ENCODE measurements around the gene WDR88.

Gene WDR88

DNA sequence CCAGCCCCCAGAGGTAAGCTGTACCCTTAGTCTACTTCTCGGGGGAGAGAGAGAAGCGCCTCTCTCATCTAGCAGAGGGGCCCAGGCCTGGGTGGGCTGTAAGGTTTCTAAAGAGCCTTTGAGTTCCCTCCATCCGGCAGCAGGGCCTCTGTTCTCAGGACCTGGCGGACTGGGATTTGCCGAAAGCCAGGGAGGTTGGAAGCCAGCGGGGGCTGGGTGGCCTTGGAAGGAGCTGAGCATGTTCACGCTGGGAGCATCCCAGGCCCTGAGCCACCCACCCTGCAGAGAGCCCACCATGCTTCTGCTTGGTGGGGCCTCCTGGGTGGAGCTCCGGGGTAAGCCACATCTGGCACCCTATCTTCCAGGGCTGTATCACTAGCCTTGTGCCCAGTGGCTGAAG, 86.0 kb downstream of the WDR88 start:
- Histone ChIP-seq H3K27ac (replicated peaks) (no peak overlapping the region), H3K27me3 (ENCODE audit: insufficient read depth, poor library complexity, severe bottlenecking) (no peaks in the 10 kb centered on the region), H3K4me3 (replicated peaks; ENCODE audit: insufficient read depth, low read length) (no peak overlapping the region)
- no peak for TF ChIP-seq GABPA (IDR thresholded peaks at IDR 0.05; ENCODE audit: low read depth)
- no peak for TF ChIP-seq CTCF (IDR thresholded peaks at IDR 0.05; ENCODE audit: insufficient read depth, low read length)
- TF ChIP-seq REST (IDR thresholded peaks at IDR 0.05; ENCODE audit: insufficient replicate concordance, low read depth) = no peak
- no peak for TF ChIP-seq SPI1 (IDR thresholded peaks at IDR 0.05; ENCODE audit: borderline replicate concordance, low read depth)
- no peak for TF ChIP-seq POLR2AphosphoS5 (IDR thresholded peaks at IDR 0.05; ENCODE audit: low read depth)
- DNase-seq (ENCODE audit: low read depth in 1 of 2, low spot score in 1 of 2) = no peak

DNA sequence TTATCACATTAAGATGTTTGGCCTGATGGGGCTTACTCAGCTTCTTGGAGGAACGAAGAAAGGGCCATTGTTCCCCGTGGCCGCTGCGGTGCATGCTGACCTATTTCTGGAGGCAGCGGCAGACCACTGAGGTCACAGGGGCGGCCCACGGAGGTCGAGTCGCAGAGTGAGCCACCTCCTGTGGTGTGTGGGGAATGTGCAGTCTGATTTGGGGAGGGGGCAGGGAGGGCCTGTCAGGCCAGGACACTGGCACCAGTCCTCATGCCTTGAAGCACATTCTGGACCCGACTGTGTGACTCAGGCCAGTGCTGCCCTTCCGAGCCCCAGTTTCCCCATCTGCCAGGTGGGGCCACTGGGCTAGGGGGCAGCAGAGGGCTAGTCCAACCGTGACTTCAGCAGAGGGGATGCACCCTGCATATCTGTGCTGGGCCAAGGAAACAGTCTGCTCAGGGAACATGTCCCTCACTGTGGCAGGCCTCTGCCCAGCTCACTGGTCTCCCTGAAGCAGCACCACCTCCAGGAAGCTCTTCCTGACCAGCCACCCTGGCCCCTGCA, 87.4 kb downstream of the WDR88 start:
- TF ChIP-seq REST (IDR thresholded peaks at IDR 0.05; ENCODE audit: insufficient replicate concordance, low read depth) (no peak), SPI1 (IDR thresholded peaks at IDR 0.05; ENCODE audit: borderline replicate concordance, low read depth) (no peak)
- no peak for DNase-seq (ENCODE audit: low read depth in 1 of 2, low spot score in 1 of 2)
- no peaks in the 10 kb centered on the region for H3K27me3 ChIP-seq (ENCODE audit: insufficient read depth, poor library complexity, severe bottlenecking)
- H3K4me3 ChIP-seq (replicated peaks; ENCODE audit: insufficient read depth, low read length) = no peak overlapping the region
- no peak overlapping the region for H3K27ac ChIP-seq (replicated peaks)

DNA sequence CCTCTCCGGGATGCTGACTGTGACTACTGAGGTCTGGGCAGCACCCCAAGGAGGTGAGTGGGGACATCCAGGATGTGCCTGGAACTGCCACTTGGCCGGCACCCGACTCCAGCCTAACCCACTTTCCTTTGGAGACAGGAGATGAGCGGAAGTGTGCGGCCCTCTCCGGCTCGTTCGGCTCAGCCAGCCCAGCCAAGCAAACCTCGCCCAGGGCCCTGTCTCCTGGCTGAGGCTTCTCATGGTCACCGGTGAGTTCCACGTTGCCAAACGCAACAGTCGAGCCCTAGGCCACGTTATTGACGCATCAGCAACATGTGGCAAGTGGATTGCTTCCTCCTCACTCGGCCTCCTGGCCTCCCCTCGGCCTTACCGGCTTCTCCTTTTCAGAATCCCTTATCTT, 88.2 kb downstream of the WDR88 start:
- TF ChIP-seq POLR2AphosphoS5 (IDR thresholded peaks at IDR 0.05; ENCODE audit: low read depth) (no peak), CTCF (IDR thresholded peaks at IDR 0.05; ENCODE audit: insufficient read depth, low read length) (no peak), GABPA (IDR thresholded peaks at IDR 0.05; ENCODE audit: low read depth) (no peak), REST (IDR thresholded peaks at IDR 0.05; ENCODE audit: insufficient replicate concordance, low read depth) (no peak)
- Histone ChIP-seq H3K27ac (replicated peaks) (no peak overlapping the region), H3K27me3 (ENCODE audit: insufficient read depth, poor library complexity, severe bottlenecking) (peaks cover 6% of the 10 kb centered on the region), H3K4me3 (replicated peaks; ENCODE audit: insufficient read depth, low read length) (no peak overlapping the region)
- DNase-seq (ENCODE audit: low read depth in 1 of 2, low spot score in 1 of 2) = no peak
